ENCODE results near the gene ZC3H8.

The ZC3H8 gene

DNA sequence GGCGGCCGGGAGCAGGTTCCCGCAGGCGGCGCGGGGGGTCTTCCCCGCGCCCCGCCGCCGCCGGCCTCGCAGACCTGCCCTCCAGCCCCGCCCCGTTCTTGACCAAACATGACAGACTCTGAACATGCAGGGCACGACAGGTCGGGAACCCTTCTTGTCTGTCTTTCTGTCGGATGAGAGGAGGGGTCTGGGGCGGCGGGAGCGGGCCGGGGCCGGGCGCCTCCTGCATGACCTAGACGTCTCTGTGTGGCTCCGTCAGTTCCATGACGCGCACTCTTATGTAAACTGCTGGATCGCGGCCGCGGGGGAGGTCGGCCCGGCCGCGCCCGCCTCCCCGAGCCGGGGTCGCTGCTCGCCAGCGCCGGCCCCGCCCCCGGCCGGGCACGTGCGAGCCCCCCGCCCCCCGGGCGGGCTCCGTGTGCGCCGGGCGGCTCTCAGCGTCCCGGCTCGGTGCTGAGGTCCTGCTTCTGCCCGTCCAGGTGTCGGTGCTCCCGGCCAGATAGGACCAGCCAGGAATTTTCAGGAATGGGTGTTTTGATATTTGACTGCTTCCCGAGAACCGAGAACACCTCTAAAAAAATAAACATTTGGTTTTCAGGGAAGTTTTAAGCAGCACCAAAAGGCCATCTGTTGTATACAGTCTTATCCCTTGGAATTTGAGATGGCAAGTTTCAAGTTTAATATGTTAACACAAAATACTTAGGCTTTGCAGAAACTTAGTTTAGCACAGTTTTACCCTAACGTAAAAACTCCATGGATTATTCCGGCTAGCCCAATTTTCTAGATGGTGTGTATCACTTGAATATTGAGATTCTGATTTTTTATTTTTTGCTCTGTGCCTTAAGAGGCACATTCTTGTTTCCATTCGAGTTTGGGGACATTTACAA, 21.3 kb upstream of the ZC3H8 start:
- DNase-seq (ENCODE audit: low spot score): peak; percentile 84
- in situ Hi-C loops (cut with MboI; ENCODE audit: low pct_unique_long_range_greater_than_20kb, low sequenced_read_pairs, unreplicated experiment): no loop called here
- TF ChIP-seq, protein P1, sequence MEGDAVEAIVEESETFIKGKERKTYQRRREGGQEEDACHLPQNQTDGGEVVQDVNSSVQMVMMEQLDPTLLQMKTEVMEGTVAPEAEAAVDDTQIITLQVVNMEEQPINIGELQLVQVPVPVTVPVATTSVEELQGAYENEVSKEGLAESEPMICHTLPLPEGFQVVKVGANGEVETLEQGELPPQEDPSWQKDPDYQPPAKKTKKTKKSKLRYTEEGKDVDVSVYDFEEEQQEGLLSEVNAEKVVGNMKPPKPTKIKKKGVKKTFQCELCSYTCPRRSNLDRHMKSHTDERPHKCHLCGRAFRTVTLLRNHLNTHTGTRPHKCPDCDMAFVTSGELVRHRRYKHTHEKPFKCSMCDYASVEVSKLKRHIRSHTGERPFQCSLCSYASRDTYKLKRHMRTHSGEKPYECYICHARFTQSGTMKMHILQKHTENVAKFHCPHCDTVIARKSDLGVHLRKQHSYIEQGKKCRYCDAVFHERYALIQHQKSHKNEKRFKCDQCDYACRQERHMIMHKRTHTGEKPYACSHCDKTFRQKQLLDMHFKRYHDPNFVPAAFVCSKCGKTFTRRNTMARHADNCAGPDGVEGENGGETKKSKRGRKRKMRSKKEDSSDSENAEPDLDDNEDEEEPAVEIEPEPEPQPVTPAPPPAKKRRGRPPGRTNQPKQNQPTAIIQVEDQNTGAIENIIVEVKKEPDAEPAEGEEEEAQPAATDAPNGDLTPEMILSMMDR (IDR thresholded peaks at IDR 0.05; ENCODE audit: extremely low read depth, insufficient read depth, missing control alignments): no peak

- peak; percentile 97 for DNase-seq (ENCODE audit: low spot score)
- TF ChIP-seq, protein P1 (IDR thresholded peaks at IDR 0.05; ENCODE audit: extremely low read depth, insufficient read depth, missing control alignments): peak; percentile 5
- in situ Hi-C loops (cut with MboI; ENCODE audit: low pct_unique_long_range_greater_than_20kb, low sequenced_read_pairs, unreplicated experiment): no loop called here
Measured at GRCh38 chr2:112275311-112275886, 20.6 kb upstream of the ZC3H8 start, which contains the start of gene ZC3H6. Gene ZC3H6, plus strand, starts transcription at chr2:112275597. Its CDS starts 398 bp downstream, at chr2:112275995.

DNA sequence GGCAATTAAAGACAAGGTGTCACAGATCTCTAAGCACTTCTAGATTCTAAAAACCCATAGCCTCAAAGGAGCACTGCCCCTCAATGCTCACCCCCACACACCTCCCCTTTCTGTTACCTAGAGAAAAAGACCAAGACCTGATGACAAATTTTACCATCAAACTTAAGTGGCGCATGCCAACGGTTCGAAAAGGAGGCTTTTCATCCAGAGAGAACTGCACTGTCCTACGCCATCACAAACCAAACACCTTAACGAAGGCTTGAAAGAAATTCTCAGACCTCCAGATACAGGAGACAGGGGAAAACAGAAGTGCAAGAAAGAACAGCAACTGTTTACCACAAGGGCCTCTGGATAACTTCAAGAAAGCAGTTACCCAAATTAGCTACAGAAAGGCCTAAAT, 18.5 kb upstream of the ZC3H8 start:
- DNase-seq (ENCODE audit: low spot score): no peak
- in situ Hi-C loops (cut with MboI; ENCODE audit: low pct_unique_long_range_greater_than_20kb, low sequenced_read_pairs, unreplicated experiment): loop anchor here (25.0 kb wide), 2 partner anchors 314 to 386 kb away; partner anchors contain the start of genes ANAPC1, CHCHD5 and MERTK

GRCh38 chr2:112272669-112273068, 17.8 kb upstream of the ZC3H8 start:
- no peak for DNase-seq (ENCODE audit: low spot score)
- in situ Hi-C loops (cut with MboI; ENCODE audit: low pct_unique_long_range_greater_than_20kb, low sequenced_read_pairs, unreplicated experiment): loop anchor here (25.0 kb wide), 2 partner anchors 315 to 385 kb away; partner anchors contain the start of genes ANAPC1, CHCHD5 and MERTK
- TF ChIP-seq, protein P1 (IDR thresholded peaks at IDR 0.05; ENCODE audit: extremely low read depth, insufficient read depth, missing control alignments): no peak

More for the DNA sequence above, 18.5 kb upstream of the ZC3H8 start:
- TF ChIP-seq, protein P1 (IDR thresholded peaks at IDR 0.05; ENCODE audit: extremely low read depth, insufficient read depth, missing control alignments): no peak

GRCh38 chr2:112268547-112268946, 13.7 kb upstream of the ZC3H8 start:
- TF ChIP-seq, protein P1 (IDR thresholded peaks at IDR 0.05; ENCODE audit: extremely low read depth, insufficient read depth, missing control alignments): no peak
- no peak for DNase-seq (ENCODE audit: low spot score)

DNA sequence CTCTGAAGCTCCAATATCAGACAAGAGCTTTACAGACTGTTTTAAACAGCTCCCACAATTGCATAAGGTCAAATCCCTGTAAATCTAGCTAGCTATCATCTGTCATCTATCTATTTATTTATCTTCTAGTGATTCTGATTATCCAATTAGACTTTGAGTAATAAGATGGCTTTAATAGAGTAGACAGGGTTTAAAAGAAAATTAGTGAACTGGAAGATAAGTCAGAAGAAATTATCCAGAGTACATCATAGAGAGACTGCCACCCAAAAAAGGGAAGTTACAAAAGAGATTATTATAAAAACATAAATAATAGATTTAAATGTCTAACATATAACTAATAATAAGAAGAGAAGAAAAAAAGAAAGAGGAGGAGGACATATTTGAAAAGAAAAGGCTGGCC, 8.0 kb upstream of the ZC3H8 start:
- DNase-seq (ENCODE audit: low spot score): no peak
- in situ Hi-C loops (cut with MboI; ENCODE audit: low pct_unique_long_range_greater_than_20kb, low sequenced_read_pairs, unreplicated experiment): loop anchor here (25.0 kb wide), 2 partner anchors 324 to 376 kb away; partner anchors contain the start of genes ANAPC1, CHCHD5 and MERTK
- TF ChIP-seq, protein P1 (IDR thresholded peaks at IDR 0.05; ENCODE audit: extremely low read depth, insufficient read depth, missing control alignments): no peak

More at GRCh38 chr2:112268547-112268946, 13.7 kb upstream of the ZC3H8 start:
- in situ Hi-C loops (cut with MboI; ENCODE audit: low pct_unique_long_range_greater_than_20kb, low sequenced_read_pairs, unreplicated experiment): loop anchor here (25.0 kb wide), 2 partner anchors 319 to 381 kb away; partner anchors contain the start of genes ANAPC1, CHCHD5 and MERTK

All from GM13977 (cell line).